CD4-positive, alpha-beta T cell treated with Interferon alpha-2 for 1 hour (primary cell): ENCODE data around the gene WAC.
"Not testable (repeated sequence)": the region's sequence is repeated elsewhere in the genome, so short reads cannot be mapped to it uniquely, and the experiment has no call there.

Experiments used
- DNase-seq, 2 donors: peaks; one replicate each; pipeline ENCODE4 v3.0.0-alpha.2; 2020 to 2022

WAC gene

GRCh38 chr10:28569506-28570159, 36.7 kb downstream of the WAC start:
- no peak for DNase-seq

- DNase-seq = no peak
Observed at GRCh38 chr10:28570598-28570997, 37.7 kb downstream of the WAC start.

- DNase-seq = no peak
Observed at GRCh38 chr10:28571265-28571664, 38.3 kb downstream of the WAC start.

- DNase-seq = not testable (repeated sequence)
Observed at GRCh38 chr10:28574214-28574613, 41.3 kb downstream of the WAC start.

- DNase-seq = no peak
Observed at GRCh38 chr10:28575852-28576251, 42.9 kb downstream of the WAC start.

- no peak for DNase-seq
Observed at GRCh38 chr10:28577506-28577905, 44.6 kb downstream of the WAC start.

GRCh38 chr10:28578454-28578853, 45.5 kb downstream of the WAC start:
- DNase-seq = no peak

- DNase-seq = no peak
Observed at GRCh38 chr10:28580825-28581224, 47.9 kb downstream of the WAC start.

GRCh38 chr10:28581916-28582315, 49.0 kb downstream of the WAC start:
- no peak for DNase-seq

- DNase-seq = no peak
Observed at GRCh38 chr10:28585076-28585475, 52.2 kb downstream of the WAC start.

- no peak for DNase-seq
Observed at GRCh38 chr10:28586176-28586575, 53.3 kb downstream of the WAC start.

- no peak for DNase-seq
Observed at GRCh38 chr10:28587270-28587969, 54.5 kb downstream of the WAC start.

- DNase-seq = no peak
Observed at GRCh38 chr10:28587970-28588290, 55.0 kb downstream of the WAC start.

GRCh38 chr10:28592953-28593352, 60.0 kb downstream of the WAC start:
- no peak for DNase-seq

GRCh38 chr10:28593811-28594210, 60.9 kb downstream of the WAC start:
- DNase-seq = no peak

GRCh38 chr10:28594406-28594805, 61.5 kb downstream of the WAC start:
- peak in 1 of 2 donors; percentile 54 for DNase-seq

- DNase-seq = no peak
Observed at GRCh38 chr10:28595613-28596012, 62.7 kb downstream of the WAC start.

- no peak for DNase-seq
Observed at GRCh38 chr10:28600056-28600455, 67.1 kb downstream of the WAC start.

GRCh38 chr10:28601012-28601411, 68.1 kb downstream of the WAC start:
- no peak for DNase-seq

GRCh38 chr10:28604567-28605536, 71.9 kb downstream of the WAC start:
- DNase-seq = no peak

- no peak for DNase-seq
Observed at GRCh38 chr10:28606568-28606967, 73.7 kb downstream of the WAC start.

- not testable (repeated sequence) for DNase-seq
Observed at GRCh38 chr10:28609636-28610035, 76.7 kb downstream of the WAC start.

GRCh38 chr10:28612877-28613276, 80.0 kb downstream of the WAC start:
- DNase-seq = no peak

- no peak for DNase-seq
Observed at GRCh38 chr10:28616514-28616913, 83.6 kb downstream of the WAC start.
